GM12878 (cell line): Measurements from ENCODE around the gene NDUFV1. TPM values are rescaled to one million over a fixed set of nuclear protein-coding genes. Genes with fewer than 3 reads are reported as not detected.
A peak's percentile ranks its signal among the peaks of the same experiment; 100 is the strongest.

ENCODE experiments used
- ATAC-seq: fragments of 200-7000 bp; cut with Tn5 transposase; 3 replicates; pipeline ENCODE4 v1.9.1; 2020; ENCODE audit warnings: mild to moderate bottlenecking, moderate library complexity
- BruUV-seq: library from RNA; stranded (reverse); fragments of 400-500 nt; replicated peaks from 2 replicates; lab custom pipeline; 2021; lab: Mats Ljungman, UMichigan
- CTCF ChIA-PET: fragments of 300-600 bp; sonication (Branson Sonifier 250); formaldehyde crosslinking; extraction: SDS; loops from one replicate; lab custom pipeline; 2021; ENCODE audit warnings: inconsistent platforms; lab: Yijun Ruan, JAX
- POLR2A ChIA-PET: fragments of 350-600 bp; formaldehyde crosslinking; extraction: SDS; loops from one replicate; lab custom pipeline; 2021; ENCODE audit warnings: inconsistent platforms; lab: Charles Lee
- RAD21 ChIA-PET: fragments of 300-600 bp; sonication (Branson Sonifier 250); formaldehyde crosslinking; loops from one replicate; lab custom pipeline; 2023; ENCODE audit warnings: antibody characterized with exemption; ENCODE audit not compliant: unreplicated experiment; lab: Charles Lee
- SMC1A ChIA-PET: fragments of 300-600 bp; sonication (Branson Sonifier 250); formaldehyde crosslinking; loops from one replicate; lab custom pipeline; 2023; ENCODE audit not compliant: unreplicated experiment, uncharacterized antibody; lab: Charles Lee
- DNase-seq: peaks from one replicate; pipeline ENCODE4 v3.0.0-alpha.2; 2011; ENCODE audit warnings: low read depth, low spot score
- FAIRE-seq: peaks from 3 replicates; lab custom pipeline; 2011; peaks lifted over from hg19 to GRCh38; lab: Jason Lieb, UNC
- H2AFZ ChIP-seq: 2 replicates; pipeline ENCODE4 v1.6.0; 2011; ENCODE audit warnings: low read depth, low read length, control low read depth; ENCODE audit not compliant: control insufficient read depth
- H3K27ac ChIP-seq: 2 replicates; pipeline ENCODE4 v1.5.1; 2011; ENCODE audit warnings: control low read depth; ENCODE audit not compliant: control insufficient read depth, insufficient read depth
- H3K27me3 ChIP-seq, 2 experiments: replicated peaks in 1 of 2; 2 replicates each; pipeline versions ENCODE4 v1.6.0 to v1.6.1; 2011; ENCODE audit warnings: low read length in 1 of 2; ENCODE audit not compliant: control insufficient read depth in 2 of 2, insufficient read depth in 2 of 2
- H3K36me3 ChIP-seq, 2 experiments: 2 replicates each; pipeline ENCODE4 v1.5.1; 2011; ENCODE audit warnings: low read length in 1 of 2; ENCODE audit not compliant: control insufficient read depth in 2 of 2, insufficient read depth in 2 of 2
- H3K4me1 ChIP-seq: 2 replicates; pipeline ENCODE4 v1.6.1; 2011; ENCODE audit warnings: mild to moderate bottlenecking, low read length, moderate library complexity, mixed read lengths; ENCODE audit not compliant: control insufficient read depth, insufficient read depth
- H3K4me2 ChIP-seq: 2 replicates; pipeline ENCODE4 v1.6.0; 2011; ENCODE audit warnings: control low read depth; ENCODE audit not compliant: control insufficient read depth, insufficient read depth
- H3K4me3 ChIP-seq: fragments of 200-600 bp; sonication (generic); 2 replicates; pipeline ENCODE4 v1.5.1; 2016
- H3K79me2 ChIP-seq: 2 replicates; pipeline ENCODE4 v1.6.0; 2011; ENCODE audit warnings: low read length; ENCODE audit not compliant: control insufficient read depth, insufficient read depth
- H3K9ac ChIP-seq: 2 replicates; pipeline ENCODE4 v1.8.0; 2011; ENCODE audit warnings: low read length, control low read depth, mixed read lengths; ENCODE audit not compliant: control insufficient read depth, insufficient read depth
- H3K9me3 ChIP-seq: replicated peaks from 3 replicates; pipeline ENCODE4 v1.5.1; 2011; ENCODE audit warnings: mild to moderate bottlenecking, low read length; ENCODE audit not compliant: control insufficient read depth, insufficient read depth
- H4K20me1 ChIP-seq: 2 replicates; pipeline ENCODE4 v1.6.0; 2011; ENCODE audit not compliant: control insufficient read depth, insufficient read depth
- BACH1 ChIP-seq: fragments of 450-650 bp; IDR thresholded peaks from 2 replicates; pipeline ENCODE4 v1.6.1; 2017; ENCODE audit warnings: mild to moderate bottlenecking, borderline replicate concordance
- BCL11A ChIP-seq: IDR thresholded peaks from 2 replicates; pipeline ENCODE4 v1.6.1; 2011; ENCODE audit warnings: low read depth, low read length
- BCL3 ChIP-seq: IDR thresholded peaks from 2 replicates; pipeline ENCODE4 v1.6.1; 2011; ENCODE audit warnings: borderline replicate concordance, low read depth, mild to moderate bottlenecking, moderate library complexity, low read length; ENCODE audit not compliant: insufficient read depth, poor library complexity, severe bottlenecking
- BMI1 ChIP-seq: fragments of 450-650 bp; IDR thresholded peaks from 2 replicates; pipeline ENCODE4 v1.6.1; 2016; ENCODE audit warnings: mild to moderate bottlenecking, moderate library complexity, borderline replicate concordance
- E2F4 ChIP-seq: IDR thresholded peaks from 2 replicates; pipeline ENCODE4 v1.6.1; 2012; ENCODE audit warnings: low read depth, low read length, improper control_type of control experiment
- EZH2 ChIP-seq: IDR thresholded peaks from 2 replicates; pipeline ENCODE4 v1.6.1; 2012; ENCODE audit warnings: low read depth, mild to moderate bottlenecking, control low read depth, inconsistent platforms, low read length, borderline replicate concordance; ENCODE audit not compliant: control insufficient read depth
- JUND ChIP-seq: IDR thresholded peaks from 2 replicates; pipeline ENCODE4 v1.6.1; 2012; ENCODE audit warnings: low read depth, mild to moderate bottlenecking, low read length, improper control_type of control experiment, moderate library complexity
- KAT2A ChIP-seq: conservative IDR thresholded peaks from 2 replicates; pipeline ENCODE4 v1.6.1; 2011; ENCODE audit warnings: low read depth, low read length; ENCODE audit not compliant: control insufficient read depth
- MTA2 ChIP-seq: fragments of 450-650 bp; IDR thresholded peaks from 2 replicates; pipeline ENCODE4 v1.6.1; 2016; ENCODE audit warnings: low read depth, mild to moderate bottlenecking, moderate library complexity
- PBX3 ChIP-seq: IDR thresholded peaks from 2 replicates; pipeline ENCODE4 v1.6.1; 2011; ENCODE audit warnings: mild to moderate bottlenecking, low read depth, low read length, moderate library complexity; ENCODE audit not compliant: insufficient replicate concordance
- RAD51 ChIP-seq: fragments of 450-650 bp; IDR thresholded peaks from 2 replicates; pipeline ENCODE4 v1.6.1; 2016; ENCODE audit warnings: moderate library complexity, mild to moderate bottlenecking, inconsistent platforms
- SREBF2 ChIP-seq: IDR thresholded peaks from 2 replicates; pipeline ENCODE4 v1.6.1; 2012; ENCODE audit warnings: mild to moderate bottlenecking, low read length
- SUZ12 ChIP-seq: fragments of 200-600 bp; sonication (generic); IDR thresholded peaks from one replicate; pipeline ENCODE4 v1.6.1; 2018; ENCODE audit warnings: antibody characterized with exemption, mild to moderate bottlenecking; ENCODE audit not compliant: unreplicated experiment
- ZNF24 ChIP-seq: fragments of 450-650 bp; IDR thresholded peaks from 2 replicates; pipeline ENCODE4 v1.6.1; 2017; ENCODE audit warnings: antibody characterized with exemption, mild to moderate bottlenecking
- ZSCAN29 ChIP-seq: fragments of 450-650 bp; IDR thresholded peaks from 2 replicates; pipeline ENCODE4 v1.6.1; 2017; ENCODE audit warnings: mild to moderate bottlenecking, moderate library complexity
- WGBS: methylation state at CpG from one replicate; pipeline ENCODE4 v1.1.6; 2016; ENCODE audit warnings: low lambda C conversion rate; ENCODE audit not compliant: insufficient replicate concordance, insufficient coverage; ENCODE audit errors: missing lambda C conversion rate; 5-methylcytosine and 5-hydroxymethylcytosine counted together
- in situ Hi-C: fragments of 300-500 bp; cut with MboI; formaldehyde crosslinking; loops from 9 replicates; pipeline ENCODE4 v1.14.3; 2018; ENCODE audit warnings: mixed read lengths
- intact Hi-C: fragments of 100-400 bp; cut with micrococcal nuclease; formaldehyde crosslinking; loops from one replicate; pipeline ENCODE4 v1.14.2; 2022; ENCODE audit not compliant: unreplicated experiment
- polyA plus RNA-seq, 11 experiments: library from polyadenylated mRNA; depleted of rRNA in 4 of 11; unstranded in 6 of 11; stranded (reverse) in 5 of 11; fragments of >200 nt; fragmentation: Nextera tagmentation in 4 of 11; fragmentation: Illumina TruSeq in 1 of 11; extraction: Ambion mirVana in 4 of 11; extraction: Trizol in 1 of 11; gene quantifications; 1 replicate in 1 of 11; 2 replicates in 10 of 11; pipeline versions ENCODE4 v1.2.1 to v1.2.3, GENCODE V29; 2011 to 2016; ENCODE audit warnings: inconsistent platforms in 2 of 11, missing spikeins in 2 of 11, low read depth in 1 of 11
- total RNA-seq, 4 experiments: library from RNA; depleted of rRNA in 3 of 4; stranded (reverse); fragments of >200 nt in 3 of 4; fragmentation: Illumina TruSeq in 1 of 4; extraction: Trizol in 1 of 4; gene quantifications; 2 replicates each; pipeline versions ENCODE4 v1.2.1 to v1.2.3, GENCODE V29; 2013 to 2021

The NDUFV1 gene
- total and polyA plus RNA-seq, 10 of the 15 experiments (the other 5 are each of a cell fraction or from before 2014, with no cell fraction given), result 8.2 to 380 (median 231) TPM

DNA sequence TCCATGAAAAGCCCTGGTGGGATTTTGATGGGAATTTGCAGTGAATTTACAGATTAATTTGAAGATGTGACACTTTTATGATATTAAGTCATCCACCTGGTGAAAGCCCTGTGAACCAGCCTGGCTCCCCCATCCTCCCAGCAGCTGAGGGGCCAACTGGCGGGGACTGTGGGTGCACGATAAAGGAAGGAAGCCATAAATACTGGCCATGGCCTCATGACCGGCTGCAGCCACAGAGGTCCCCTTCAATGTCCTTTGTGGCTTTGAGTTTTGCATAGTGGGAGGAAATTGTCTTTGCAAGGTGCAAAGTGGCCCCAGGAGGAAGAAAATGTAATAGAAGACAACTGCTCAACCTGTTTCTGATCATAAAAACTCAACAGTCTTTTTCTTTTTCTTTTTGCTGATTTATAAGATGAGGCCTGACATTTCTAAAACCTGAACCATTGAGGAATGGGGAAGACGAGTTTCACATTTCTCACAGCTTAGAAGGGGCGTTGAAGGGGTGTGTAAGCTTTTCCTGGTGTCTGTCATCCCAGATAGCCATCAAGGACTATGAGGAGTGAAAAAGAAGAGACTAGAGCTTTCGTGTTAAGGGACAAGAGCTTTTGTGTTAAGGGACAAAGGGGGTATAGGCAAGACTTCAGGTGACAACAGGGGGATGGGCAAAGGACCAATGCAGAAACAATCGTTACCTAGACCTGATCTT is 6.3 kb upstream of the NDUFV1 start (continued):
- peak; percentile 54; the same call in 1 of the 2 replicates for TF ChIP-seq RAD51
- TF ChIP-seq SUZ12, result no peak

DNA sequence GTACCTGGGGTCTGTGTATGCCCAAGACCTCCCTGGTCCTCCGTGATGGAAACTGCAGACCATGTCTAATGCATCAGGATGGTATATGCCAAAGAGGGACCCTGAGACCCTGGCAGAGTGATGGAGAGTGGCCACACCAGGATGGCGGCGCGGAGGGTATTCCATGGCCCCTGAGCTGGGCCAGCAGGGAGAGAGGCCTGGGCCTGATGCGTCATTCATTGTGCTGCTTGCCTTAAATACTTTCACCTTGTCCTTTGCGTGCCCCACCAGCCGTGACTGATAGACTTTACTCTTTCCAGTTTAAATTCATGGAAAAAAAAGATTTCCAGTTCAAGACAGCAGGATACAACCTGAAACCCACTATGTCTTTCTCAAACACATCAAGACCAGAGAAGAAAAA is 5.6 kb upstream of the NDUFV1 start:
- Histone ChIP-seq H3K4me3 (peak overlapping the region; percentile 59; the same call in 1 of the 2 replicates), H3K79me2 (no peaks in the 10 kb centered on the region), H3K9ac (no peak overlapping the region; the same call in 1 of the 2 replicates), H3K9me3 (peaks cover 1% of the 10 kb centered on the region; the same call in 1 of the 3 replicates), H3K27ac (peak overlapping the region; percentile 29; the same call in 1 of the 2 replicates), H3K4me1 (peaks cover 15% of the 10 kb centered on the region), H2AFZ (peak overlapping the region; percentile 67), H3K4me2 (peak overlapping the region; percentile 89), H3K36me3 (no peaks in the 10 kb centered on the region), H4K20me1 (no peaks in the 10 kb centered on the region), H3K27me3 (no peaks in the 10 kb centered on the region)
- ChIA-PET POLR2A (interaction anchor here (1.0 to 2.0 kb wide), 5 partner anchors 9 to 133 kb away, joined by 4 to 6 read pairs (median 4); partner anchors contain the start of gene TMEM134), RAD21 (interaction anchor here (0.7 to 1.6 kb wide), 4 partner anchors 10 to 29 kb away, joined by 3 to 5 read pairs (median 4); partner anchors contain the start of gene NUDT8), CTCF (interaction anchor here (0.9 to 3.1 kb wide), 4 partner anchors 13 to 95 kb away, joined by 4 to 25 read pairs (median 5); partner anchors contain the start of genes GSTP1 and PITPNM1), SMC1A (interaction anchor here (1.0 to 2.1 kb wide), 6 partner anchors 9 to 160 kb away, joined by 3 to 5 read pairs (median 3); no protein-coding TSS in a partner anchor)
- DNase-seq (no peak), ATAC-seq (no peak), FAIRE-seq (no peak)
- no TSS peak for BruUV-seq
- intact Hi-C loops, result no loop called here
- in situ Hi-C loops, result no loop called here
- WGBS, result 75% methylated on average over 7 of the region's 7 CpGs
- no peak for TF ChIP-seq ZNF24
- TF ChIP-seq BACH1, result no peak
- TF ChIP-seq KAT2A, result no peak
- TF ChIP-seq JUND, result no peak
- no peak for TF ChIP-seq BCL11A
- no peak for TF ChIP-seq SREBF2
- TF ChIP-seq E2F4, result no peak
- TF ChIP-seq PBX3, result no peak
- TF ChIP-seq BMI1, result no peak
- TF ChIP-seq EZH2, result no peak
- TF ChIP-seq BCL3, result no peak
- TF ChIP-seq ZSCAN29, result no peak
- no peak for TF ChIP-seq MTA2
